GM20000 (cell line): ENCODE measurements around the gene REV3L.

Source experiments
- DNase-seq: peaks from one replicate; pipeline ENCODE4 v3.0.0; 2012; ENCODE audit warnings: low spot score
- TF ChIP-seq, protein P1 (sequence below): IDR thresholded peaks from 2 replicates; pipeline ENCODE4 v1.5.1; 2012; ENCODE audit warnings: mild to moderate bottlenecking, control low read depth; ENCODE audit errors: extremely low read depth, missing control alignments

REV3L gene

GRCh38 chr6:111503660-111504059 is 20.6 kb upstream of the REV3L start:
- TF ChIP-seq, protein P1, sequence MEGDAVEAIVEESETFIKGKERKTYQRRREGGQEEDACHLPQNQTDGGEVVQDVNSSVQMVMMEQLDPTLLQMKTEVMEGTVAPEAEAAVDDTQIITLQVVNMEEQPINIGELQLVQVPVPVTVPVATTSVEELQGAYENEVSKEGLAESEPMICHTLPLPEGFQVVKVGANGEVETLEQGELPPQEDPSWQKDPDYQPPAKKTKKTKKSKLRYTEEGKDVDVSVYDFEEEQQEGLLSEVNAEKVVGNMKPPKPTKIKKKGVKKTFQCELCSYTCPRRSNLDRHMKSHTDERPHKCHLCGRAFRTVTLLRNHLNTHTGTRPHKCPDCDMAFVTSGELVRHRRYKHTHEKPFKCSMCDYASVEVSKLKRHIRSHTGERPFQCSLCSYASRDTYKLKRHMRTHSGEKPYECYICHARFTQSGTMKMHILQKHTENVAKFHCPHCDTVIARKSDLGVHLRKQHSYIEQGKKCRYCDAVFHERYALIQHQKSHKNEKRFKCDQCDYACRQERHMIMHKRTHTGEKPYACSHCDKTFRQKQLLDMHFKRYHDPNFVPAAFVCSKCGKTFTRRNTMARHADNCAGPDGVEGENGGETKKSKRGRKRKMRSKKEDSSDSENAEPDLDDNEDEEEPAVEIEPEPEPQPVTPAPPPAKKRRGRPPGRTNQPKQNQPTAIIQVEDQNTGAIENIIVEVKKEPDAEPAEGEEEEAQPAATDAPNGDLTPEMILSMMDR, result no peak
- no peak for DNase-seq

- no peak for DNase-seq
- TF ChIP-seq, protein P1, result no peak
Measured at GRCh38 chr6:111503194-111503593, 20.2 kb upstream of the REV3L start.

GRCh38 chr6:111502154-111502553 is 19.1 kb upstream of the REV3L start:
- TF ChIP-seq, protein P1, result no peak
- no peak for DNase-seq

DNA sequence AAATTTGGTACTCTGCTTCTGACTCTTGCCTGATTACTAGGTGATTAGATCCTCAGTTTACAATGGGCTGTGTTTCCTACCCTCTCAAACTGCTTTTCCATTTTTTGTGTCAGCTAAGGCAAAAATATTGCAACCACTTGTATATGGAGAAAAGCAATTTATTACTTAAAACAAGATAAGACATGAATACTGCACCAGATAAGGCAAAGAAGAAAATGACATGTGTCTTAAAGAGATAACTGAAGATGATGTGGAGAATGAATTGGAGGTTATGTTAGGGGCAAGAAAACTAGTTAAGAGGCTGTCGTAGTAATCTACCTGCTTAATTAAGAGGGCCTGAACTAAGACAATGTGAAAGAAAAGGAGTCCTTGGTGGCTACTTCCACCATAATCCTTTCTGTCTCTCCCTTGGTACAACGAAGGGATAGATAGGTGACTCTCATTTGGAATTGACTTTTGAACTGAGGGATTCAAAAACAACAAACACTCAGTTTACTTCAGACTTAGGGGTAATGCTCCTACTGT is 16.3 kb upstream of the REV3L start:
- TF ChIP-seq, protein P1, result no peak
- no peak for DNase-seq

GRCh38 chr6:111494951-111495635 is 12.1 kb upstream of the REV3L start:
- DNase-seq, result no peak
- TF ChIP-seq, protein P1, result no peak

GRCh38 chr6:111492499-111492898 is 9.5 kb upstream of the REV3L start:
- TF ChIP-seq, protein P1, result no peak

DNA sequence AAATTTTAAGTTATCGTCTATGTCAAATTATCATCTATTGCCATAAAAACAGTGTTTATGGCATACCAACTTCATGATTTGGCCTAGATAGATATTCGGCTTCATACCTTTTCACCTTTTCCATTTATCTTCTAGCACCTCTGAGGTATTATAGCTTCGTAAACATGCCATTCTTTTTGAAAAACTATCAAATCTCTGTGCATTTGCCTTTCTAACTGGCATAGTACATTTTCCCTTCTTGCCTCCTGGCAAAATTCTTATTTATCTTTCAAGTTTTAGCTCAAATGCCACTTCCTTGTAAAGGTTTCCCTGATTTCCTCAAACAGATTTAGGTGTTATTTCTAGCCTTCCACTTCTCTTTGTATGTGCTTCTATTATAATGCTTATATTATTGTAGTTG is 7.0 kb upstream of the REV3L start:
- DNase-seq, result no peak

More at GRCh38 chr6:111492499-111492898, 9.5 kb upstream of the REV3L start:
- no peak for DNase-seq

More for the DNA sequence above, 7.0 kb upstream of the REV3L start:
- TF ChIP-seq, protein P1, result no peak
